NCI-H446 (cell line): ENCODE data around the gene SKIL.

Source experiments
- DNase-seq, 2 experiments: peaks; one replicate each; lab custom pipeline; 2025; lab: John Stamatoyannopoulos, UW

The SKIL gene

DNA sequence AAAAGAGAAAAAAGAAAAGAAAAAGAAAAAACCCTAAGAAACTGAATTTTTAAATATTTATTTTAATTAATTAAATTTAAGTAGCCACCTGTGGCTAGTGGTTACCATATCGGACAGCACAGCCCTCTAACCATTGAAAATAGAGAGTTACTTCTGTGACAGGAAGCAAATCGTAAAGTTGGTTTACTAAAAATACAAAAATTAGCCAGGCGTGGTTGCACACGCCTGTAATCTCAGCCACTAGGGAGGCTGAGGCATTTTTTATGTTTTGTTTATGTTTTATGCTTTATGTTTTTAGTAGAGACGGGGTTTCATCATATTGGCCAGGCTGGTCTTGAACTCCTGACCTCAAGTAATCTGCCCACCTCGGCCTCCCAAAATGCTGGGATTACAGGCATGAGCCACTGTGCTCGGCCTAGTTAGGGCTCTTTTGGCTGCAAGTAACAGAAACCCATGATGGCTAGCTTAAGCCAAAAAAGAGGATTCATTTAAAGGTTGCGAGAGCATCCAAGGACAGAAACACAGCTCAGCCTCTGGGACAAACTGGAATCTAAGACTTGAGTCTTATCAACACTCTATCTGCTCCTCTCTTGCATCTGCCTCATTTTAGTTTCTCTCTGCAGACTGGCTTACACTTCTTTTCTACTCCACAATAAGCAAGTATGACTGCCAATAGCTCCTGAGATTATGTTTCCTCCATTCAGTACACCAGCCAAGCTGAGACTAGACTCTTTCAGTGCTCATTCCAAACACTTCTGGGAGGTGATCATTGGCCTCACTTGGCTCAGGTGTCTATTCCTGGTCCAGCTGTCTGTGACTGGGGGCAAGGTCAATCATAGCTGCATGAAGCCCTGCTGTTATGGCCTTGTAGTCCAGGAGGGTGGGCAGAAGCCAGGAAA is 6.8 kb upstream of the SKIL start:
- no peak for DNase-seq

DNA sequence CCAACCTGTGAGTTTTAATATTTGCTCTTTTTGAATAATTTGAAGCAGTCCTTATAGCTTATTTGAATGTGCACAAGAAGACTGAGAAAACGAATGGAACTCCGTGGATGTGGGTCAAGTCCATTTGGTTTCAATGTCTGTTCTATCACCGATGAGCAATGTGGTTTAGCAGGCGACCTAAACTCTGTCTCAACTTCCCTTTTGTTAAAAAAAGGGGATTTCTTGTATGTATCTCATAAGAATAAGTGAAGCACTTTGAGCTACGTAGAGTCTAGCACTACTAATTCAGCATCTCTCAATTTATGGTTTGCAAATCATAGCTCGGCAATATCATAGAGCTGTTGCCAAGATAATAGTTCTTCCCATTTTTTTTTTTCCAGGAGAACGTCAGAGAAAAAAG is 4.6 kb upstream of the SKIL start:
- no peak for DNase-seq

DNA sequence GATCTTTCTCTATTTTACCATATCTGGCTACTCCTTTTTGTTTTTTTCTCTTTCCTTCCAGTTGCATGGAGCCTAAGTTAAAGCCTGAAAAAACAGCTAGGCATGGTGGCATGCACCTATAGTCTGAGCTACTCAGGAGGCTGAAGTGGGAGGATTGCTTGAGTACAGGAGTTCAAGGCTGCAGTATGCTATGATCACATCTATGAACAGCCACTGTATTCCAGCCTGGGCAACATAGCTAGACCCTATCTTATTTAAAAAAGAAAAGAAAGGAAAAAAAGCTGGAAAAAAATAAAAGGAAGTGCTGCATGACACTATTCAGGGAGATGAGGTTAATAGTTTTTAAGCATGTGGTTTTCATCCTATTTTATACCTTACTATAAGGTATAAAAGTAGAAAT is 4.0 kb upstream of the SKIL start:
- DNase-seq: no peak

GRCh38 chr3:170354760-170355159 is 2.8 kb upstream of the SKIL start:
- no peak for DNase-seq

DNA sequence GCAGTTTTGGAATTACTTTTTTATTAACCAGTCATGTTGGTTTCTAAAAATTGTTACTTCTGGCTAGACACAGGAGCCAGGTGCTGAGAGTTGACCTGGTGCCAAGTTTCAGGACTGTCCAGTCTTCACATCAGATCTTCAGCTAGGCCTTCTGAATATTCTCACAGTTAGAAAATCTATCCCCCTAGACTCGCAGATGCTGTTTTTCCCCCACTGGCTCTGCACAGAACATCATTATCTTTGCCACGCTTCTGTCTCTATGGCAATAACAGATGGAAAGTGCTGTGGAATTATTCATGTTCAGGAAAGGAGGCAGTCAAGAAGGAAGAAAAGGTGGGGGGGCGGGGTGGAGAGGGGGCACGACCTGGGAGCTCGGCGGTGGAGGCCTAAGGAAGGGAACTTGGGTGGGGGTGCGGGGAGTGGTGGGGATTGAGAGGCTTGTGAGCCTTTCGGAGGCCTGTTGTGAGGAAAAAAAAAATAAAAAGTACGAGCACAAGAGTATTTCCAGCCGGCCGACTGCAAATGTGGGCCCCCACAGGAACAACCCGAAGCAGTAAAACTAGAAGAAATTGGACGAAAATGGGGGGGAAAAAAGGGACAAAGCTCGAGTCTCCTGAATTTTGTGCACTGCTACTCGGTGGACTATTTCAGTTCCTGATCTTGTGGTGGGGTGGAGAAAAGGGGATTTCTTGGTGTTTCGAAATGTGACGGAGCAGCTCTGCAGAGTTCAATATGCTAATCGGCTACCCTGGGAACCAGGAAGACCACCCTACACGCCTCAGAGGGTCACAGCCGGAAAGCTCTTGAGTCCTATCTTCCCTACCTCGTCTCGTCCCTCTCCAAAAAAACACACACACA is 1.5 kb upstream of the SKIL start:
- DNase-seq: peak; percentile 9 to 49

DNA sequence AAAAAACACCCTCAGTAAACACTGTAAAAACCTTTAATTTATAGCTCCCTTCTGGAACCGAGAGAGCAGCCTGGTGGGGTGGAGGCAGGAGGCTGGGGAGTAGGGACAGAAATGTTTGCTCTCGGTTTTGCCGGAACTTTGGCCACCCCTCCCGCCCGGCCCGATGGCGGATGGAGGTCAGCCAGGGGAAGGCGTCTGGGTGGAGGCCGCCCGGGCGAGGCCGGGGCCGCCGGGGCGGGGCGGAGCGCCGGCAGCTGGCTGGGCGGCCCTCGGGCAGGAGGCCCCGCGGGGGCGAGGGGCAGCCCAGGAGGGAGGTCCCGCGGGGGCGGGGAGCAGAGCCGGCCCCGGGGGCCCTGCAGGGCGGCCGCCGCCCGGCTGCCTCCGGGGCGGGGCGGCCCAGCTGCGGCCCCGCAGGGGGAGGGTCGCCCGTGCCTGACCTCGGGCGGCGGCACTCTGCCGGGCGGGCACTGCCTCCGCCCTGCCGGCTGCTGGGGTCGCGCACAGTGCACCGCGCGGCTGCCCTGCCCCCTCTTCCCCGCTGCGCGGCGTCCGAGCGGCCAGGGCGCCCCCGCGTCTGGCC is 829 bp upstream of the SKIL start:
- peak; percentile 41 to 92 for DNase-seq

- peak; percentile 46 to 59 for DNase-seq
Measured at GRCh38 chr3:170358042-170359010, 811 bp downstream of the SKIL start.

DNA sequence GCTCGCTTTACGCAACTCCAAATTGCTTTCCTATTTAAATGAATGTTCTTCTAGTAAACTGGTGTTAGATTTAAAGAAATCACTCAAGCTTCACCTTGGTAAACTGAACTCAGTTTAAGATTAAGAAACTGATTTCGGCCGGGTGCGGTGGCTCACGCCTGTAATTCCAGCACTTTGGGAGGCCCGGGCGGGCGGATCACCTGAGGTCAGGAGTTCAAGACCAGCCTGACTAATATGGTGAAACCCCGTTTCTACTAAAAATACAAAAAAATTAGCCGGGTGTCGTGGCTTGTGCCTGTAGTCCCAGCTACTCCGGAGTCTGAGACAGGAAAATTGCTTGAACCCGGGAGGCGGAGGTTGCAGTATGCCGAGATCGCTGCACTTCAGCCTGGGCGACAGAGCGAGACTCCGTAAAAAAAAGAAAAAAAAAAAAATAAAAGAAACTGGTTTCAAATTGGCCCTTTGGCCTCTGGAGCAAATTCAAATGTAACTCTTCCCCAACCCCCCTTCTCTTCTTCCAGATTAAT is 1.7 kb downstream of the SKIL start:
- DNase-seq: no peak

DNA sequence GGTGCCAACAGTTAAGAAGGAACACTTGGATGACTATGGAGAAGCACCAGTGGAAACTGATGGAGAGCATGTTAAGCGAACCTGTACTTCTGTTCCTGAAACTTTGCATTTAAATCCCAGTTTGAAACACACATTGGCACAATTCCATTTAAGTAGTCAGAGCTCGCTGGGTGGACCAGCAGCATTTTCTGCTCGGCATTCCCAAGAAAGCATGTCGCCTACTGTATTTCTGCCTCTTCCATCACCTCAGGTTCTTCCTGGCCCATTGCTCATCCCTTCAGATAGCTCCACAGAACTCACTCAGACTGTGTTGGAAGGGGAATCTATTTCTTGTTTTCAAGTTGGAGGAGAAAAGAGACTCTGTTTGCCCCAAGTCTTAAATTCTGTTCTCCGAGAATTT is 3.0 kb downstream of the SKIL start:
- no peak for DNase-seq

GRCh38 chr3:170360916-170361315 is 3.4 kb downstream of the SKIL start:
- DNase-seq: no peak

DNA sequence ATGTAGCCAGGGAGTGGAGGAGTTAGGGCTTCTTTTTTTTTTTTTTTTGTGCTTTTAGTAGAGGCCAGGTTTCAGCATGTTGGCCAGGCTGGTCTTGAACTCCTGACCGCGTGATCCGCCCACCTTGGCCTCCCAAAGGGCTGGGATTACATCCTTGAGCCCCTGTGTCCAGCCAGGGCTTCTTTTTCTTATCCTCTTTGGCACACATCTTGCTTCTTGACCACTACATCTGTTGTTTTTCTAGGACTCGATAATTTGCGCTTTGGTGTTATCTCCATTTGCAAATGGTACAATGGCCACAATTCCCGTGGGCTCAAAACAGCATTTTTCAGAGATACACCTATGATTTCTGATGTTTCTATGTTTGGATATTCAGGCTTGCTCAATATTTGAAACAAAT is 4.2 kb downstream of the SKIL start:
- DNase-seq: no peak

GRCh38 chr3:170363471-170363994 is 6.0 kb downstream of the SKIL start:
- DNase-seq: no peak

GRCh38 chr3:170364965-170365364 is 7.5 kb downstream of the SKIL start:
- no peak for DNase-seq

- no peak for DNase-seq
Measured at GRCh38 chr3:170367797-170368196, 10.3 kb downstream of the SKIL start.

DNA sequence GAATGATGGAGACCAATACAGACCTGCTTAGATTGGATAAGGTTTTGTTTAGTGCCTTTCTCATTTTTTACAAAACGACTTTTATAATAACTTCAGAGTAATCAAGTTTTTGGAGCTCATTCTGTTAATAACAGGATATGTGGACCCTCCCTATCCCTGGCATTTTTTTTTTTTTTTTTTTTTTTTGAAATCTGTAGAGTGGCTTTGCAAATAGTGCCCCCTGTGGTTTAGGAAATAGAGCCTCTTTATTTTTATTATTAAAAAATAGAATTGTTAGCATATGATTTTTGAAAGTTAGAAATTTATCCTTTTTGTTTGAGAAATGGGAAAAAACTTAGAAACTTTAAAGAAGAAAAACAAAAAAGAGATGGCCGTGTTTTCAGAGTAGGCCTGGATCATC is 11.4 kb downstream of the SKIL start:
- DNase-seq: no peak

DNA sequence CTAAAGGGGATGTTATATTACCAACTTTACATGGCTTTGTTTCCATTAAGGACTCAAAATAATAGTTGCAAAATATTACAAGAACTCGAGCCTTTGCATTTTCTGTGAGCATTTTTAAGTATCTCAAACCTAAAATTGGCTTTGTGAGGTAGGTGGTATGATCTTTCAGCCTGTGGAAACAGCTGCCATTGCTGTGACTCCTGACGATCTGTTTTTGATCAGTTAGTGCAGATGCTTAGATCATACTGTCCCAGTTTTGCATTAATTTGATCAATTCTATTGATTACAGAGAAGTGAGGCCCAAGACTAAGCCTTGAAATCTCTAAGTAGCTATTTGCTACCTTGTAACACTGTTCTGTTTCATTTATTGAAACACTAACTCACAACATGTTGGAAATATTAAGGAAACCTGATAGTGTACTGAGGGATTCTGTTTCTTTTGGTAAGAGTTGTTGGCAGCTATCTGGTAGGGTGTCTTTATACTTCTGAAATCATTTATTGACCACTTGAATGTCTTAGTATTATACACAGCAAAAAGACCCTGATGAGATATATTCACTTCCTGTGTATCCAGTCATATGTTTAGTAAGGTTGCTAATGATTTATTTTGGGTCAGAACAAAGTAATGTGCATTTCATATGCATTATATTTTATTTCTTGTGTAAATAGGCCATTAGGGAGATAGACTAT is 14.8 kb downstream of the SKIL start:
- no peak for DNase-seq

DNA sequence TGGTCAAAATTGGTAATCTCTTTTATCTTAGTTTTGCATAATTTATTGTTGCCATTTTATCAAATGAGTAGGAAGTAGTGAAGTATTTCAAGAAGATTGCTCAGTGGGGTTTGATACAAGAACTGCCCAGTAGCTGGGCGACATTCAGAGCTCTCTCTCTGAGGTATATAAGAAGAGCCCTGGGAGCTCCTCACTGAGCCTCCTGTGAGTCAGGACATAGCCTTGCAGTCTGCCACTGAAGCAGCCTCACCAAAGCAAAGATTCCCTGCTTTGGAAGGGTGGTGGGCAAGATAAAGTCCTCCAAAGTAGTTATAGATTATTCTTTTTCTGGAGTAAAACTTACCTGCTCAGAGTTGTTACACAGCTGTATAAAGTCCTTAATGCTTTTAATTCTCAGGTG is 26.1 kb downstream of the SKIL start:
- no peak for DNase-seq

GRCh38 chr3:170386468-170386867 is 29.0 kb downstream of the SKIL start:
- no peak for DNase-seq

DNA sequence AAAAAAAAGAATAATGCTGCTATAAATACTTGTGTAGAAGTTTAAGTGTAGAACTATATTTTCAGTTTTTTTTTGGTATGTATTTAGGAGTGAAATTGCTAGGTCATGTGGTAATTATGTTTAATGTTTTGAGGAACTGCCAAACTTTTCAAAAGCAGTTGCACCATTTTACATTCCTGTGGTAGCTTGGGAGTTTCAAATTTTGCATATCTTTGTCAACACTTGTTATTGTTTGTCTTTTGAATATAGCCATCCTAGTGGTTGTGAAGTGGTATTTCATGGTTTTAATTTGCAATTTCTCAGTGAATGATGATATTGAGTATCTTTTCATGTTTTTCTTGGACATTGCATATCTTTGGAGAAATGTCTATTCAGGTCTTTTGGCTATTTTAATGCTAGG is 30.4 kb downstream of the SKIL start:
- no peak for DNase-seq

- no peak for DNase-seq
Measured at GRCh38 chr3:170391108-170391507, 33.6 kb downstream of the SKIL start.
